Neural cell (in vitro differentiated cells): ENCODE results near the gene RNF4. TPM values are rescaled to one million over a fixed set of nuclear protein-coding genes. Genes with fewer than 3 reads are reported as not detected.

Experiments
- H2AFZ ChIP-seq: fragments of 200-600, 300-800 bp; sonication (generic), shearing (Covaris generic); 2 replicates; pipeline ENCODE4 v1.6.0; 2014; ENCODE audit warnings: low read depth, mild to moderate bottlenecking, antibody characterized with exemption, low read length, moderate library complexity
- H3F3A ChIP-seq: fragments of 200-600 bp; shearing (Covaris generic); 2 replicates; pipeline ENCODE4 v1.6.1; 2016; ENCODE audit warnings: mild to moderate bottlenecking, moderate library complexity, mixed read lengths, antibody characterized with exemption, low read length; ENCODE audit not compliant: insufficient read depth, poor library complexity, severe bottlenecking
- H3K27ac ChIP-seq: fragments of 200-600, 300-800 bp; sonication (generic), shearing (Covaris generic); 2 replicates; pipeline ENCODE4 v1.5.1; 2014; ENCODE audit warnings: mild to moderate bottlenecking, low read length, moderate library complexity
- H3K27me3 ChIP-seq: fragments of 300-800, 200-600 bp; sonication (generic), shearing (Covaris generic); 2 replicates; pipeline ENCODE4 v1.6.0; 2014; ENCODE audit warnings: mild to moderate bottlenecking, low read depth, low read length, moderate library complexity; ENCODE audit not compliant: insufficient read depth
- H3K36me3 ChIP-seq: fragments of 300-800, 200-600 bp; sonication (generic), shearing (Covaris generic); 2 replicates; pipeline ENCODE4 v1.5.1; 2014; ENCODE audit warnings: mild to moderate bottlenecking, antibody characterized with exemption, low read length, moderate library complexity; ENCODE audit not compliant: insufficient read depth
- H3K4me2 ChIP-seq: fragments of 300-800, 200-600 bp; sonication (generic), shearing (Covaris generic); 2 replicates; pipeline ENCODE4 v1.6.0; 2014; ENCODE audit warnings: mild to moderate bottlenecking, low read length
- H3K4me3 ChIP-seq: fragments of 300-800, 200-600 bp; sonication (generic), shearing (Covaris generic); 2 replicates; pipeline ENCODE4 v1.5.1; 2014; ENCODE audit warnings: mild to moderate bottlenecking, low read length, moderate library complexity
- H3K79me2 ChIP-seq: fragments of 200-600 bp; shearing (Covaris generic); replicated peaks from 2 replicates; pipeline ENCODE4 v1.6.0; 2014; ENCODE audit warnings: mild to moderate bottlenecking, low read length, moderate library complexity; ENCODE audit not compliant: insufficient read depth
- H3K9ac ChIP-seq: fragments of 300-800, 200-600 bp; sonication (generic), shearing (Covaris generic); 2 replicates; pipeline ENCODE4 v1.6.1; 2016; ENCODE audit warnings: mild to moderate bottlenecking, low read length, mixed read lengths
- H3K9me2 ChIP-seq: fragments of 200-600 bp; shearing (Covaris generic); 2 replicates; pipeline ENCODE4 v1.6.1; 2016; ENCODE audit warnings: mild to moderate bottlenecking, low read length, mixed read lengths; ENCODE audit not compliant: insufficient read depth
- H3K9me3 ChIP-seq: fragments of 200-600, 300-800 bp; sonication (generic), shearing (Covaris generic); 2 replicates; pipeline ENCODE4 v1.6.1; 2016; ENCODE audit warnings: mild to moderate bottlenecking, mixed run types, low read length, moderate library complexity, mixed read lengths
- H4K20me1 ChIP-seq: fragments of 200-600 bp; shearing (Covaris generic); 2 replicates; pipeline ENCODE4 v1.6.1; 2016; ENCODE audit warnings: mild to moderate bottlenecking, mixed run types; ENCODE audit not compliant: insufficient read depth
- CTCF ChIP-seq: fragments of 450-650 bp; IDR thresholded peaks from 2 replicates; pipeline ENCODE4 v1.5.1; 2014; ENCODE audit warnings: antibody characterized with exemption, mild to moderate bottlenecking, moderate library complexity; ENCODE audit not compliant: poor library complexity, severe bottlenecking
- EP300 ChIP-seq: fragments of 450-650 bp; conservative IDR thresholded peaks from 2 replicates; pipeline ENCODE4 v1.6.1; 2014; ENCODE audit warnings: antibody characterized with exemption, mild to moderate bottlenecking, moderate library complexity; ENCODE audit not compliant: poor library complexity, severe bottlenecking
- EZH2 ChIP-seq: fragments of 200-600, 300-800 bp; shearing (Covaris generic), sonication (generic); IDR thresholded peaks from 2 replicates; pipeline ENCODE4 v1.6.1; 2014; ENCODE audit warnings: antibody characterized with exemption, low read length, borderline replicate concordance, mild to moderate bottlenecking; ENCODE audit not compliant: insufficient read depth, poor library complexity, severe bottlenecking
- MXI1 ChIP-seq: fragments of 450-650 bp; conservative IDR thresholded peaks from 2 replicates; pipeline ENCODE4 v1.6.1; 2014; ENCODE audit warnings: antibody characterized with exemption, mild to moderate bottlenecking; ENCODE audit not compliant: poor library complexity, severe bottlenecking
- POLR2AphosphoS5 ChIP-seq: IDR thresholded peaks from 2 replicates; pipeline ENCODE4 v1.6.1; 2012
- RAD21 ChIP-seq: fragments of 450-650 bp; conservative IDR thresholded peaks from 2 replicates; pipeline ENCODE4 v1.6.1; 2014; ENCODE audit warnings: antibody characterized with exemption, mild to moderate bottlenecking, moderate library complexity
- SMC3 ChIP-seq: fragments of 450-650 bp; conservative IDR thresholded peaks from 2 replicates; pipeline ENCODE4 v1.6.1; 2014; ENCODE audit warnings: antibody characterized with exemption, mild to moderate bottlenecking, moderate library complexity; ENCODE audit not compliant: poor library complexity
- TAF1 ChIP-seq: IDR thresholded peaks from 2 replicates; pipeline ENCODE4 v1.6.1; 2012; ENCODE audit warnings: low read depth
- polyA plus RNA-seq: library from polyadenylated mRNA; depleted of rRNA; stranded (reverse); fragments of >200 nt; gene quantifications from 2 replicates; pipeline ENCODE4 v1.2.3, GENCODE V29; 2014
- TF ChIP-seq, protein P1 (sequence below): IDR thresholded peaks from 2 replicates; pipeline ENCODE4 v1.6.1; 2012; ENCODE audit warnings: borderline replicate concordance

RNF4 gene
- polyA plus RNA-seq, 1 donor from 2014 or later, result 48.2 TPM

DNA sequence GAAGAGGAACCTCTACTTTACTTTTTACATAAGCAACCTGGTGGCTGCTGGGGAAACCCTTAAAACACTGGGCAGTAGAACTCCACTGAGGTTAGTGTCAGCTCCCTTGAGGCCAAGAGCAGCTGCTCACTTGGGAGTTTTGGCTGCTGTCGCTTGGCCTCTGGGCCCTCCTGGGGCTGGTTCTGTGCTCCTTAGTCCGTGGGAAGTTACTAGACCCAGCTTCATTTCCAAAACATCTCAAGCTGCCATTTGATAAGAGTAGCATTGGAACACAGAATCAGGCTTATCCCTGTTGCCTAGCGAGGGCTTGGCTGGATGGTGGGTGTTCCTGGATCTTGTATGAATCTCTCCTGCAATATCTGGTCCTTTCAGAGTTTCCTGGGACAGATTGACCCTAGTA, 26.1 kb downstream of the RNF4 start:
- Histone ChIP-seq H3K9ac (no peak overlapping the region), H4K20me1 (no peaks in the 10 kb centered on the region), H3K27ac (no peak overlapping the region)

DNA sequence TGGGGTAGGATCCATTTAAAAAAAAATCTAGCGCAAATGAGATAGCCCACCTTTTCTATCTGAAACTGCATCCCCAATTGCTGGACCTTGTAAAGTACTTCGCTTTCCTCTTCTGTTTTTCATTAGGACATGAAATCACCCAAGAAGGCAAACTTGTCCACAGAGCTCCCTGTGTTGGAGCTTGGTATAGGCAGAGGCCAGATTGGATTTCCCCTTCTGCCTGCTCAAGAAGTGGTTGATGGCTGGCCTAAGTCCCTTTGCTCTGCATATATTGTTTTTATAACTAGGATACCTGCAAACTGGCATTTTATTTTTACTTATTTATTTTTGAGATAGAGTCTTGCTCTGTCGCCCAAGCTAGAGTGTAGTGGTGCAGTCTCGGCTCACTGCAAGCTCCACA, 28.4 kb downstream of the RNF4 start:
- H3K9me2 ChIP-seq, result no peaks in the 10 kb centered on the region
- H3K4me2 ChIP-seq, result no peak overlapping the region
- H3K36me3 ChIP-seq, result peaks cover 9% of the 10 kb centered on the region
- no peaks in the 10 kb centered on the region for H3K79me2 ChIP-seq
- no peak overlapping the region for H2AFZ ChIP-seq
- H4K20me1 ChIP-seq, result no peaks in the 10 kb centered on the region
- H3K4me3 ChIP-seq, result no peak overlapping the region
- no peak overlapping the region for H3K27ac ChIP-seq
- no peak for TF ChIP-seq POLR2AphosphoS5
- no peak for TF ChIP-seq TAF1
- no peak for TF ChIP-seq CTCF
- no peak for TF ChIP-seq SMC3
- TF ChIP-seq, protein P1, sequence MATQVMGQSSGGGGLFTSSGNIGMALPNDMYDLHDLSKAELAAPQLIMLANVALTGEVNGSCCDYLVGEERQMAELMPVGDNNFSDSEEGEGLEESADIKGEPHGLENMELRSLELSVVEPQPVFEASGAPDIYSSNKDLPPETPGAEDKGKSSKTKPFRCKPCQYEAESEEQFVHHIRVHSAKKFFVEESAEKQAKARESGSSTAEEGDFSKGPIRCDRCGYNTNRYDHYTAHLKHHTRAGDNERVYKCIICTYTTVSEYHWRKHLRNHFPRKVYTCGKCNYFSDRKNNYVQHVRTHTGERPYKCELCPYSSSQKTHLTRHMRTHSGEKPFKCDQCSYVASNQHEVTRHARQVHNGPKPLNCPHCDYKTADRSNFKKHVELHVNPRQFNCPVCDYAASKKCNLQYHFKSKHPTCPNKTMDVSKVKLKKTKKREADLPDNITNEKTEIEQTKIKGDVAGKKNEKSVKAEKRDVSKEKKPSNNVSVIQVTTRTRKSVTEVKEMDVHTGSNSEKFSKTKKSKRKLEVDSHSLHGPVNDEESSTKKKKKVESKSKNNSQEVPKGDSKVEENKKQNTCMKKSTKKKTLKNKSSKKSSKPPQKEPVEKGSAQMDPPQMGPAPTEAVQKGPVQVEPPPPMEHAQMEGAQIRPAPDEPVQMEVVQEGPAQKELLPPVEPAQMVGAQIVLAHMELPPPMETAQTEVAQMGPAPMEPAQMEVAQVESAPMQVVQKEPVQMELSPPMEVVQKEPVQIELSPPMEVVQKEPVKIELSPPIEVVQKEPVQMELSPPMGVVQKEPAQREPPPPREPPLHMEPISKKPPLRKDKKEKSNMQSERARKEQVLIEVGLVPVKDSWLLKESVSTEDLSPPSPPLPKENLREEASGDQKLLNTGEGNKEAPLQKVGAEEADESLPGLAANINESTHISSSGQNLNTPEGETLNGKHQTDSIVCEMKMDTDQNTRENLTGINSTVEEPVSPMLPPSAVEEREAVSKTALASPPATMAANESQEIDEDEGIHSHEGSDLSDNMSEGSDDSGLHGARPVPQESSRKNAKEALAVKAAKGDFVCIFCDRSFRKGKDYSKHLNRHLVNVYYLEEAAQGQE, result no peak
- TF ChIP-seq EZH2, result no peak
- no peak for TF ChIP-seq MXI1
- no peak for TF ChIP-seq RAD21
- TF ChIP-seq EP300, result no peak
- no peaks in the 10 kb centered on the region for H3F3A ChIP-seq
- H3K9ac ChIP-seq, result no peak overlapping the region
- H3K9me3 ChIP-seq, result no peaks in the 10 kb centered on the region
- H3K27me3 ChIP-seq, result no peaks in the 10 kb centered on the region

More for the DNA sequence above, 26.1 kb downstream of the RNF4 start:
- Histone ChIP-seq H3K79me2 (no peaks in the 10 kb centered on the region), H3K36me3 (no peaks in the 10 kb centered on the region), H3K27me3 (no peaks in the 10 kb centered on the region), H2AFZ (no peak overlapping the region), H3K9me3 (no peaks in the 10 kb centered on the region), H3K4me2 (no peak overlapping the region), H3K4me3 (no peak overlapping the region), H3F3A (no peaks in the 10 kb centered on the region), H3K9me2 (no peaks in the 10 kb centered on the region)
- TF ChIP-seq SMC3, result no peak
- TF ChIP-seq TAF1, result no peak
- no peak for TF ChIP-seq CTCF
- no peak for TF ChIP-seq POLR2AphosphoS5
